Urinary bladder (tissue), 4 donors: Measurements from ENCODE around the gene SNAPC2. TPM values are rescaled to one million over a fixed set of nuclear protein-coding genes. Genes with fewer than 3 reads are reported as not detected.
"Not testable (repeated sequence)": the region's sequence is repeated elsewhere in the genome, so short reads cannot be mapped to it uniquely, and the experiment has no call there.

Source experiments
- DNase-seq: peaks from one replicate; pipeline ENCODE4 v3.0.0-alpha.2; 2015; ENCODE audit errors: extremely low spot score
- H3K27ac ChIP-seq: one replicate; pipeline ENCODE4 v1.5.1; 2013; ENCODE audit warnings: low read depth, mild to moderate bottlenecking, moderate library complexity
- H3K36me3 ChIP-seq: one replicate; pipeline ENCODE4 v1.6.1; 2013; ENCODE audit warnings: mild to moderate bottlenecking, moderate library complexity; ENCODE audit not compliant: insufficient read depth
- H3K4me1 ChIP-seq: one replicate; pipeline ENCODE4 v1.6.1; 2013; ENCODE audit warnings: mild to moderate bottlenecking, moderate library complexity; ENCODE audit not compliant: insufficient read depth
- H3K4me3 ChIP-seq: one replicate; pipeline ENCODE4 v1.5.1; 2013; ENCODE audit warnings: low read depth, low read length
- WGBS: extraction: QIAGEN DNeasy Blood & Tissue Kit; methylation state at CpG from one replicate; pipeline ENCODE4 v1.1.7; 2013; 5-methylcytosine and 5-hydroxymethylcytosine counted together
- polyA plus RNA-seq: library from polyadenylated mRNA; stranded (reverse); fragments of 200-250 nt; gene quantifications from one replicate; pipeline ENCODE4 v1.2.3, GENCODE V29; 2013
- total RNA-seq: library from RNA; depleted of rRNA; stranded (reverse); fragments of >200 nt; gene quantifications from one replicate; pipeline ENCODE4 v1.2.3, GENCODE V29; 2014
- donor health status: healthy with polysubstance abuse.
- donor health status: healthy.

Gene SNAPC2
- total and polyA plus RNA-seq, 2 donors = 6.8 to 55.6 TPM

- no peak for DNase-seq
- Histone ChIP-seq H3K4me1 (no peaks in the 10 kb centered on the region), H3K36me3 (no peaks in the 10 kb centered on the region), H3K27ac (no peak overlapping the region), H3K4me3 (no peak overlapping the region)
- WGBS = 92% methylated on average over 3 of the region's 3 CpGs
These were observed 38.2 kb upstream of the SNAPC2 start for GRCh38 chr19:7881910-7882309.

GRCh38 chr19:7883105-7883504 lies 37.0 kb upstream of the SNAPC2 start:
- Histone ChIP-seq H3K27ac (no peak overlapping the region), H3K4me1 (no peaks in the 10 kb centered on the region), H3K36me3 (no peaks in the 10 kb centered on the region), H3K4me3 (no peak overlapping the region)
- DNase-seq = no peak
- WGBS = 90% methylated on average over 4 of the region's 4 CpGs

- Histone ChIP-seq H3K4me3 (no peak overlapping the region), H3K27ac (no peak overlapping the region), H3K36me3 (no peaks in the 10 kb centered on the region), H3K4me1 (no peaks in the 10 kb centered on the region)
- WGBS = 74% methylated on average over 2 of the region's 2 CpGs
- no peak for DNase-seq
These were observed 36.2 kb upstream of the SNAPC2 start for GRCh38 chr19:7883796-7884570.

- DNase-seq = no peak
- Histone ChIP-seq H3K36me3 (no peaks in the 10 kb centered on the region), H3K27ac (no peak overlapping the region), H3K4me1 (no peaks in the 10 kb centered on the region), H3K4me3 (no peak overlapping the region)
- WGBS = 77% methylated on average over 8 of the region's 8 CpGs
These were observed 34.3 kb upstream of the SNAPC2 start for GRCh38 chr19:7885818-7886217.

- Histone ChIP-seq H3K4me3 (no peak overlapping the region), H3K27ac (no peak overlapping the region), H3K4me1 (no peaks in the 10 kb centered on the region), H3K36me3 (no peaks in the 10 kb centered on the region)
- no peak for DNase-seq
- 79% methylated on average over 16 of the region's 16 CpGs for WGBS
These were observed 32.6 kb upstream of the SNAPC2 start for GRCh38 chr19:7887408-7888144.

GRCh38 chr19:7888145-7888825 lies 31.9 kb upstream of the SNAPC2 start, which contains the start of gene LRRC8E:
Gene LRRC8E (plus strand): TSS chr19:7888510. CDS start chr19:7895604, 7,094 bp downstream.
- no peak for DNase-seq
- 10% methylated on average over 53 of the region's 53 CpGs for WGBS
- Histone ChIP-seq H3K36me3 (no peaks in the 10 kb centered on the region), H3K4me3 (peak within 1 kb of the TSS; percentile 3), H3K27ac (no peak within 1 kb of the TSS), H3K4me1 (no peaks in the 10 kb centered on the region)

GRCh38 chr19:7888826-7889217 lies 31.3 kb upstream of the SNAPC2 start:
- no peaks in the 10 kb centered on the region for H3K36me3 ChIP-seq
- H3K4me1 ChIP-seq = no peaks in the 10 kb centered on the region
- no peak overlapping the region for H3K27ac ChIP-seq
- 75% methylated on average over 8 of the region's 8 CpGs for WGBS
- DNase-seq = no peak
- no peak overlapping the region for H3K4me3 ChIP-seq

- H3K27ac ChIP-seq, DNase-seq, H3K4me3 ChIP-seq, H3K4me1 ChIP-seq, H3K36me3 ChIP-seq: not testable (repeated sequence)
- 75% methylated on average over 18 of the region's 18 CpGs for WGBS
These were observed 26.6 kb upstream of the SNAPC2 start for GRCh38 chr19:7893362-7894101.

- H3K4me1 ChIP-seq = no peaks in the 10 kb centered on the region
- WGBS = 45% methylated on average over 18 of the region's 18 CpGs
- no peak overlapping the region for H3K4me3 ChIP-seq
- peak overlapping the region; percentile 67 for H3K27ac ChIP-seq
- DNase-seq = no peak
- no peaks in the 10 kb centered on the region for H3K36me3 ChIP-seq
These were observed 25.4 kb upstream of the SNAPC2 start for GRCh38 chr19:7894612-7895309.

GRCh38 chr19:7895565-7895964 lies 24.6 kb upstream of the SNAPC2 start:
- H3K4me3 ChIP-seq = no peak overlapping the region
- no peak for DNase-seq
- 84% methylated on average over 13 of the region's 13 CpGs for WGBS
- H3K36me3 ChIP-seq = no peaks in the 10 kb centered on the region
- H3K4me1 ChIP-seq = no peaks in the 10 kb centered on the region
- H3K27ac ChIP-seq = no peak overlapping the region

- 84% methylated on average over 11 of the region's 11 CpGs for WGBS
- Histone ChIP-seq H3K36me3 (no peaks in the 10 kb centered on the region), H3K27ac (no peak overlapping the region), H3K4me1 (no peaks in the 10 kb centered on the region), H3K4me3 (no peak overlapping the region)
- no peak for DNase-seq
These were observed 22.8 kb upstream of the SNAPC2 start for GRCh38 chr19:7897292-7897691.

- no peaks in the 10 kb centered on the region for H3K36me3 ChIP-seq
- no peak overlapping the region for H3K4me3 ChIP-seq
- 91% methylated on average over 16 of the region's 16 CpGs for WGBS
- H3K27ac ChIP-seq = no peak overlapping the region
- no peaks in the 10 kb centered on the region for H3K4me1 ChIP-seq
- DNase-seq = no peak
These were observed 21.2 kb upstream of the SNAPC2 start for GRCh38 chr19:7898967-7899366.
